GM15510 (cell line): ENCODE measurements around the gene ARPP21.

Source experiments
- POLR2A ChIP-seq: IDR thresholded peaks from 3 replicates; pipeline ENCODE4 v1.6.1; 2011; ENCODE audit warnings: borderline replicate concordance; ENCODE audit not compliant: insufficient read length; ENCODE audit errors: extremely low read depth

ARPP21 gene

GRCh38 chr3:35635926-35636683 is 3.2 kb upstream of the ARPP21 start:
- no peak for TF ChIP-seq POLR2A

- no peak for TF ChIP-seq POLR2A
Observed at GRCh38 chr3:35638251-35638979, 910 bp upstream of the ARPP21 start.

GRCh38 chr3:35638980-35639253 is 408 bp upstream of the ARPP21 start:
- TF ChIP-seq POLR2A: no peak

GRCh38 chr3:35640190-35641165 is 1.2 kb downstream of the ARPP21 start:
- no peak for TF ChIP-seq POLR2A

GRCh38 chr3:35641331-35641730 is 2.0 kb downstream of the ARPP21 start:
- no peak for TF ChIP-seq POLR2A

GRCh38 chr3:35641920-35642527 is 2.7 kb downstream of the ARPP21 start:
- TF ChIP-seq POLR2A: no peak

GRCh38 chr3:35643495-35643894 is 4.2 kb downstream of the ARPP21 start:
- TF ChIP-seq POLR2A: no peak

DNA sequence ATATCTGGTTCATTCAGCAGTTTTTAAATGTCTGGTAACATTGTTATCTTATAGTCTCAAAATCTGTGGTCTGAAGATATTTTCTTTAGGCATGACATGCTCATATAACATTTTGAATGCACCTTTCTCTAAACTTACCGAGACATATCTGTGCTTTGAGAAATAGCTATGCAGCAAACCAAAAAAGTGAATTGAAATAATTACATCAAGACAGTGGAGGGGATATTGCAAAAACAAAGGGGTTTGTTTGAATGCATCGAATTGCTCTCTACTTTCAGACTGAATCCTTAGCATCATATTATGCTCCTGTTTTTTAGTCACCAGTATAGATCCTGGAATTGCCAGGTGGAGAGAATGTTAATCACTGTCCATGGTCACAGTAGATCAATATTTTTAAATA is 5.1 kb downstream of the ARPP21 start:
- no peak for TF ChIP-seq POLR2A

- no peak for TF ChIP-seq POLR2A
Observed at GRCh38 chr3:35645189-35645588, 5.9 kb downstream of the ARPP21 start.

- TF ChIP-seq POLR2A: no peak
Observed at GRCh38 chr3:35646081-35646480, 6.8 kb downstream of the ARPP21 start.

GRCh38 chr3:35647461-35647860 is 8.1 kb downstream of the ARPP21 start:
- no peak for TF ChIP-seq POLR2A

GRCh38 chr3:35648347-35648746 is 9.0 kb downstream of the ARPP21 start:
- no peak for TF ChIP-seq POLR2A

DNA sequence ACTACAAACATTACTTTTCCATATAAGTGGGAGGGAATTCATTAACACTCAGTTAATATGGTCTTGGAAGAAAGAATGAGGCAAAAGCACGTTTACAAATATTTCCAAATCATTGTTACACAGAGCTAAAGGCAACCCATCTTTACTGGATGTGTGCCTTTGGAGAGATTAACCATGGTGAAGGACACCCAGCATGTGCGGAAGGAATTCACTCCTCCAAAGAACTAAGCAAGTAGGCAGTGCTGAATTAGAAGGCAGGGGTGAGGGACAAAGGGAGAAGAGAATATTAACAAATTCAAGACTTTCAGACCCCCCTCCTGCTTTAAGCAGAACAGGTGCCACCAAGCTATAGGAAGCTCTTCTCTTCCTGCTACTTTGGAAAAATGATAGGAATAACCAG is 10.1 kb downstream of the ARPP21 start:
- no peak for TF ChIP-seq POLR2A

DNA sequence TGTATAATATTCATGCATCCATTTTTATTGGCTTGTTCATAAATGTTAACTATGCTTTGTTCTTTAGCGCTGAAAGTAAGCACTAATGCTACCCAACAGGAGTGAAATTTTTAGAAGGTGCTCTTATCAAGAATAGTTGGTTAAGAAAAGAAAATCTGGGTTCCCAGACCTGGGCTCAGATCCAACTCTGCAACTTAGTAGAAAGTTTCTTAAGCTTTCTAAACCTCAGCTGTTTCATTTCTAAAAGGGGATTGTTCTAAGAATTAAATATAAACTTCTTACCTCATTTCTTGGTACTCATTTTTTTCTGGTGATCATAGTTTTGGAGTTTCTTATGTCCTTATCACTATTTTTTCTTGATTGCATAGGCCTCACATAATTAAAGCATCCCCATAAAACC is 12.1 kb downstream of the ARPP21 start:
- no peak for TF ChIP-seq POLR2A

DNA sequence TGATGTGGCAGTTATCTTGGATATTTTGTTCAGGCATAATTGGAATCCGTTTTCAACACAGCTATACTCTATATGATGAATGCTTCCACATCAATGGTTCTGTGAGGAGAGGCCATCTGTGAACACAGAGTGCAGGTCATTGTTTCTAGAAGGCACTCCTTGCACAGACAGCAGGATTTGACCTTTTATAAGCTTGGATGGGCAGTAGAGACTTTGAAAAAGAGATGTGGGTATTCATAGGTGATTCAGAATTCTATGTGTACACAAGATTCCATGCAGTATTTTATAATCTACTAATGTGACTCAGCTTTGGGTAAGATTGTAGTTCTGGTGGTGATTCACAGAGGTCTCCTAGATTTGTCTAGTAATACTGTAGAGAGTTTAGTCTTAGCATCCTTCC is 12.5 kb downstream of the ARPP21 start:
- no peak for TF ChIP-seq POLR2A
